AG10803 (cell line): ENCODE results near the gene MYO1E.

Source experiments
- DNase-seq: peaks from one replicate; pipeline ENCODE4 v3.0.0; 2010; ENCODE audit warnings: low read depth
- H3K4me3 ChIP-seq: 2 replicates; pipeline ENCODE4 v1.5.1; 2011; ENCODE audit warnings: mild to moderate bottlenecking, low read length, control low read depth
- CTCF ChIP-seq: conservative IDR thresholded peaks from 2 replicates; pipeline ENCODE4 v1.5.1; 2011; ENCODE audit warnings: mild to moderate bottlenecking, low read length, control low read depth, inconsistent platforms

Gene MYO1E

GRCh38 chr15:59300618-59301139 is 72.0 kb downstream of the MYO1E start:
- 0 out of 2 replicates have a peak overlapping the region, but pooled peaks have one; percentile 4 for H3K4me3 ChIP-seq
- DNase-seq, result no peak

GRCh38 chr15:59299929-59300617 is 72.6 kb downstream of the MYO1E start:
- DNase-seq, result peak; percentile 98
- TF ChIP-seq CTCF, result no peak

More at GRCh38 chr15:59300618-59301139, 72.0 kb downstream of the MYO1E start:
- no peak for TF ChIP-seq CTCF

GRCh38 chr15:59298854-59299250 is 73.8 kb downstream of the MYO1E start:
- H3K4me3 ChIP-seq, result no peak overlapping the region
- DNase-seq, result no peak
- no peak for TF ChIP-seq CTCF

More at GRCh38 chr15:59299929-59300617, 72.6 kb downstream of the MYO1E start:
- peak overlapping the region; percentile 10; the same call in 1 of the 2 replicates for H3K4me3 ChIP-seq

GRCh38 chr15:59298225-59298853 is 74.3 kb downstream of the MYO1E start:
- no peak for DNase-seq
- no peak overlapping the region for H3K4me3 ChIP-seq
- TF ChIP-seq CTCF, result no peak

- TF ChIP-seq CTCF, result no peak
- H3K4me3 ChIP-seq, result 0 out of 2 replicates have a peak overlapping the region, but pooled peaks have one; percentile 5
- DNase-seq, result peak; percentile 96
These were observed 76.5 kb downstream of the MYO1E start for GRCh38 chr15:59296181-59296617.

- peak; percentile 62 for DNase-seq
- H3K4me3 ChIP-seq, result no peak overlapping the region
- TF ChIP-seq CTCF, result no peak
These were observed 77.2 kb downstream of the MYO1E start for GRCh38 chr15:59295261-59296001.
